Activated effector memory CD4-positive, alpha-beta T cell treated with Interleukin-2 at 50 U/mL for 16 hours (primary cell): ENCODE data around the gene SLC9A4.

Experiments used
- DNase-seq: peaks from one replicate; pipeline ENCODE4 v3.0.0-alpha.2; 2020

SLC9A4 gene

GRCh38 chr2:102504833-102505232 lies 31.8 kb downstream of the SLC9A4 start:
- no peak for DNase-seq

GRCh38 chr2:102505290-102505689 lies 32.3 kb downstream of the SLC9A4 start:
- no peak for DNase-seq

GRCh38 chr2:102506743-102507142 lies 33.7 kb downstream of the SLC9A4 start:
- DNase-seq, result no peak

- no peak for DNase-seq
Observed at GRCh38 chr2:102508863-102509262, 35.8 kb downstream of the SLC9A4 start.

DNA sequence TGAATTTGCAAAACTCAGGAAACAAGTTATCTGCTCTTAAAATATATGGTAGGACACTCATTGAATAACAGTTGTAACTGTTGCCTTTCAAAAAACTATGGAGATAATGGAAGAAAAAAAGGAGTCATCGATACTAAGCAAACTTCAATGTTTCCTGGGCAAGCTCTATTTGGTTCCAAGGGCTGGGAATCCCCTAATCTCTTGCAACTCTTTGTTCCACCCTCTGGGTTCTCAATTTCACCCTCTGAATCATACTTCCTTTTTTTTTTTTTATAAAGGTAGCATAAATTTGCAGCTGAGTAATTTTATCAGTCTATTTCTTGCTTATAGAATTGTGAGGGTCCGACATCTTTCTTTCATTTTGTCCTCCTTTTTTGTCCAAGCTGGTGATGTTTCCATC lies 36.7 kb downstream of the SLC9A4 start:
- DNase-seq, result no peak

GRCh38 chr2:102510791-102511575 lies 38.0 kb downstream of the SLC9A4 start:
- DNase-seq, result no peak

DNA sequence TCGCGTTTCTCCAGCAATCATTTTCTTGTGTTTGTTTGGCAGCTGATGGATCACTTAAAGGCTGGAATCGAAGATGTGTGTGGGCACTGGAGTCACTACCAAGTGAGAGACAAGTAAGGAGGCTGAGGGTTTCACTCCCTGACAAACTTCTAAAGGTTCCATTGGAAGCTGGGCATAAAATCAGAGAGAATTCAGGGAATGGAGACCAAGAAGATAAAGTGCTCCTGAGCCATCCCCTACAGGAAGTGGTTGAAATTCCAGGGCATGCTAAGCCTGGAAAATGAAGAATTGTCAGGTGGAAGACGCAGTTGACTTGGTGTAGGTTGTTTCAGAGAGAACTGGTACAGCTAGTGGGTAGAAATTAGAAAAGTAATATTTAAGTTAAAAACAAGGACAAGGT lies 39.1 kb downstream of the SLC9A4 start:
- no peak for DNase-seq

GRCh38 chr2:102513355-102513939 lies 40.4 kb downstream of the SLC9A4 start:
- DNase-seq, result no peak

DNA sequence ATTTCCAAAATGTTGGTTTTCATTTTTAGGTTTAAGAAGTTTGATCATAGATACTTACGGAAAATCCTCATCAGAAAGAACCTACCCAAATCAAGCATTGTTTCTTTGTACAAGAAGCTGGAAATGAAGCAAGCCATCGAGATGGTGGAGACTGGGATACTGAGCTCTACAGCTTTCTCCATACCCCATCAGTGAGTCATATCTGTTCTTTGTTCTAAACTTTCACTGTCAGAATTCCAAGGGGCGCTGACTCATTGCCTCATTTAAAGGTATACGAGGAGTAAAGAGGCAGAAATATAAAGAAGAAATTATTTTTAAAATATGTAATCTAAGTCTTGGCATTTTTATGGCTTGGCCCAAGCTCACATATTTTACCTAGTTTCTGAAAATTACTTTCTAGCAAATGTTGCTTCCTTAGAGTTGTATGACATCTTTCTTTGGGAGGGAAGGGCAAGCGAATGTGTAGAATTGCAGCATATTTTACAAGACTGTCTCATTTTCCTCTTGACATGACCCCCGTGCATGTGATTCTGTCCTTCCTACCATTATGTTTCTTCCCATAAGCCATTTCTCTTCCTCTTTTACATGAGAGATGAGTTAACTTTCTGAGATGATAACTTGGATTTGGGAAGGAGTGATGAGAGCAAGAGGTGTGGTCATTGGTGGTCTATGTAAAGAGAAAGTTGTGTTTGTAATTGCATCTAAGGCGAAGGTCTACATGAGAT lies 41.2 kb downstream of the SLC9A4 start:
- no peak for DNase-seq

DNA sequence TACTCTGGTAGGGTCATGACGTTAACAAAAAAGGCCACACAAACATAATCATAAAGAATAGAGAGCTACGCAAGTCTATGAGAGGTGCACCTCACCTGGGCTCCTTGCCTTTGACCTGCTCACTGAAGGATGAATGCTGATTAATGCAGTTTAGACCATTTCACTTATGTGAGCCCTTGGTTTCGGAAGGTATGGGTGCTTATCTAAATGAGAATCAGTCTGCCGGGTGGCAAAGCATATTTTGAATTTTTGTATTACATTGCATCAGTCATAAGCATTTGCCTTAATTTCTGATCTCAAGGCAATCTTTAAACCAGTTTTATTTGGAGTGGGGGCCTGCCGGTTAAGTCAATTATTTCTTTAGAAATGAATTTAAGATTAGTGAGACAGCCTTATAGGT lies 42.8 kb downstream of the SLC9A4 start:
- no peak for DNase-seq

GRCh38 chr2:102518170-102518569 lies 45.1 kb downstream of the SLC9A4 start:
- no peak for DNase-seq

- DNase-seq, result no peak
Observed at GRCh38 chr2:102520009-102520408, 47.0 kb downstream of the SLC9A4 start.

DNA sequence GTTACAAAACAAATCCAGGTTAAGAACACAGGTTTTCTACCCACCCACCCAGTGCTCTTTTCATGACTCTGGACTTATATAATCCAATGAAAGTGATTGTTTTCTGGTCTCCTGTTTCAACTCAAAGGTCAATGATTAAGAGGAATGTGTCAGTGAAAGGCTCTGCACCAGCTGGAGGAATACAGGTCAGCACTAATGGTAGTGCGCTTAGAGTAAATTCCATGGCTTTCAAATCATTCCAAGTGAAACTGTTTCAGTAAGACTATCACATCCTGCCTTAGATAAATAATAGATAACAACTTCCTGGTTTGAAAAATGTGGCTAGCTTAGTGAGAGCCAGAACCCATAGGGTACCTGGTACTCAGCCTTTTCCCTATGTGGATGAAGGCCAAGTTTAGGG lies 47.8 kb downstream of the SLC9A4 start:
- no peak for DNase-seq

- no peak for DNase-seq
Observed at GRCh38 chr2:102522162-102522561, 49.1 kb downstream of the SLC9A4 start.

DNA sequence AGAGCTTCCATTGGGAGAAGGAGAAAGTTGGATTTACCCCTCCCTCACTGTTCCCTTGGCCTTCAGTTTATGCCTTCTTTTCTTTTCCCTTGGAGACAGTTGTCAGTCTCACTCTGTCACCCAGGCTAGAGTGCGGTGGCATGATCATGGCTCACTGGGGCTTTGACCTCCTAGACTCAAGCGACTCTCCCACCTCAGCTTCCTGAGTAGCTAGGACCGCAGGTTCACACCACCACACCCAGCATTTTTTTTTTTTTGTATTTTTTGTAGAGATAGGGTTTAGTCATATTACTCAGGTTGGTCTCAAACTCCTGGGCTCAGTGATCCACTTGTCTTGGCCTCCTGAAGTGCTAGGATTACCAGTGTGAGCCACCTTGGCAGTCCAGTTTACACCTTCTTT lies 49.9 kb downstream of the SLC9A4 start:
- no peak for DNase-seq

GRCh38 chr2:102523651-102524050 lies 50.6 kb downstream of the SLC9A4 start:
- no peak for DNase-seq

DNA sequence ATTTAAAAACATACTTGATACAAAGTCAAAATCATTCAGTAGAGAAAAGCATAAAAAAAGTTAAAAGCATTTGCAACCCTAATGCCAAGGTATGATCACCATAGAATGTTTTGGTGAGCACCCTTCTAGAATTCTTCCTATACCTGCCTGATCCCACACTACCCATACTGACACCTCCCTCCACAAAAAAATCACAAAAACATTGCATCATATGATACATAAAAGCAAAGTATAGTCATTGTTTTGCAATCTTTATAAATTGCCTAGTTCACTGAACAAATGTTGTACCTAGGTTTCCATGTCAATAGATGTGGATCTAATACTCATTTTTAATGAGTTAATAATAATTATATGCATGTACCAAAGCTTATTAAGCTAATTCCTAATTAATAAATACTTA lies 54.1 kb downstream of the SLC9A4 start:
- DNase-seq, result no peak

GRCh38 chr2:102538491-102538890 lies 65.5 kb downstream of the SLC9A4 start:
- DNase-seq, result no peak

- DNase-seq, result no peak
Observed at GRCh38 chr2:102540882-102541281, 67.9 kb downstream of the SLC9A4 start.

DNA sequence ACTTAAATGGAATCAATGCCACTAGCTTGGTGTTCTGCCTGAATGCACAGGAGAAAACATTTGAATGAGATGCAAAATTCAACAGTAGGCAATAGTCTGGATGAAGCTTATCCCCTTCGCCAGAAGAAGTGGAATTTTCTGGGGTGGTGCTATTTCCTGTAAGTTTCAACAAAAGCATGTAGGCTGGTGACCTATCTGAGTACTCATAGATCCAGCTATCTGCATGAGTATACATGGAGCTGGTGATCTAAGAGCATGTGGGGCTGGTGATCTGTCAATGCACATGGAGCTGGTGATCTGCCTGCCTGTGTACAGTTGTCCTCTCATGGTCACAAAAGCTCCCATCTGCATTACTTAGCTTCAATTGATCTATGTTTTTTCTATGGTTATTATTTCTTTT lies 71.2 kb downstream of the SLC9A4 start:
- DNase-seq, result no peak

- no peak for DNase-seq
Observed at GRCh38 chr2:102547462-102547861, 74.4 kb downstream of the SLC9A4 start.

GRCh38 chr2:102549027-102549426 lies 76.0 kb downstream of the SLC9A4 start:
- no peak for DNase-seq

- no peak for DNase-seq
Observed at GRCh38 chr2:102550151-102550550, 77.1 kb downstream of the SLC9A4 start.
